WI38 (cell line): ENCODE results near the gene ZNF474.

ENCODE experiments used
- H3K4me3 ChIP-seq: 2 replicates; pipeline ENCODE4 v1.5.1; 2011; ENCODE audit warnings: low read depth, mild to moderate bottlenecking, control low read depth, low read length
- TF ChIP-seq, protein P1 (sequence below): IDR thresholded peaks from 2 replicates; pipeline ENCODE4 v1.5.1; 2012; ENCODE audit warnings: low read depth, mild to moderate bottlenecking, control low read depth, low read length

ZNF474 gene

DNA sequence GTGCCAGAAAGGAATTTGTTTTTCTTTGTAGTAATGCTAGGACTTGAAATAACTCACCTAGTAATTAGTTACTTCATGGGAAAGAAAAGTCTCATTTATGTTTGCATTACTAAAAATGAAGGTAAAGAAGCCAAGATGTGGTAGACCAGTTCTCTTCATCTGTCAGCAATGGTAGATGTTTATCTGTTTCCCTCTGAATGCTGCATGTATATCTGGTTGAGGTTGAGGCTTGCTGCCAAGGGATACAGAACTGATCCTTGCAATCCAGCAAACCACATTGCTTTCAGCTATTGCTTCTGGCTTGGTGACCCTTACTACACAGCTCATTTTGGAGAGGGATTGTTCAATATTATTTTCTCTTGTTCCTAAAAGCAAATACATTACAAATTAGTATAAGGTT is 73.6 kb downstream of the ZNF474 start:
- TF ChIP-seq, protein P1, sequence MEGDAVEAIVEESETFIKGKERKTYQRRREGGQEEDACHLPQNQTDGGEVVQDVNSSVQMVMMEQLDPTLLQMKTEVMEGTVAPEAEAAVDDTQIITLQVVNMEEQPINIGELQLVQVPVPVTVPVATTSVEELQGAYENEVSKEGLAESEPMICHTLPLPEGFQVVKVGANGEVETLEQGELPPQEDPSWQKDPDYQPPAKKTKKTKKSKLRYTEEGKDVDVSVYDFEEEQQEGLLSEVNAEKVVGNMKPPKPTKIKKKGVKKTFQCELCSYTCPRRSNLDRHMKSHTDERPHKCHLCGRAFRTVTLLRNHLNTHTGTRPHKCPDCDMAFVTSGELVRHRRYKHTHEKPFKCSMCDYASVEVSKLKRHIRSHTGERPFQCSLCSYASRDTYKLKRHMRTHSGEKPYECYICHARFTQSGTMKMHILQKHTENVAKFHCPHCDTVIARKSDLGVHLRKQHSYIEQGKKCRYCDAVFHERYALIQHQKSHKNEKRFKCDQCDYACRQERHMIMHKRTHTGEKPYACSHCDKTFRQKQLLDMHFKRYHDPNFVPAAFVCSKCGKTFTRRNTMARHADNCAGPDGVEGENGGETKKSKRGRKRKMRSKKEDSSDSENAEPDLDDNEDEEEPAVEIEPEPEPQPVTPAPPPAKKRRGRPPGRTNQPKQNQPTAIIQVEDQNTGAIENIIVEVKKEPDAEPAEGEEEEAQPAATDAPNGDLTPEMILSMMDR, result no peak
- no peak overlapping the region for H3K4me3 ChIP-seq
